NK-92 (cell line): ENCODE data around the gene ZCCHC12.
"Not testable (repeated sequence)": the region's sequence is repeated elsewhere in the genome, so short reads cannot be mapped to it uniquely, and the experiment has no call there.

Experiments used
- DNase-seq: peaks from one replicate; lab custom pipeline; 2025; ENCODE audit not compliant: unreplicated experiment; lab: John Stamatoyannopoulos, UW

ZCCHC12 gene

DNA sequence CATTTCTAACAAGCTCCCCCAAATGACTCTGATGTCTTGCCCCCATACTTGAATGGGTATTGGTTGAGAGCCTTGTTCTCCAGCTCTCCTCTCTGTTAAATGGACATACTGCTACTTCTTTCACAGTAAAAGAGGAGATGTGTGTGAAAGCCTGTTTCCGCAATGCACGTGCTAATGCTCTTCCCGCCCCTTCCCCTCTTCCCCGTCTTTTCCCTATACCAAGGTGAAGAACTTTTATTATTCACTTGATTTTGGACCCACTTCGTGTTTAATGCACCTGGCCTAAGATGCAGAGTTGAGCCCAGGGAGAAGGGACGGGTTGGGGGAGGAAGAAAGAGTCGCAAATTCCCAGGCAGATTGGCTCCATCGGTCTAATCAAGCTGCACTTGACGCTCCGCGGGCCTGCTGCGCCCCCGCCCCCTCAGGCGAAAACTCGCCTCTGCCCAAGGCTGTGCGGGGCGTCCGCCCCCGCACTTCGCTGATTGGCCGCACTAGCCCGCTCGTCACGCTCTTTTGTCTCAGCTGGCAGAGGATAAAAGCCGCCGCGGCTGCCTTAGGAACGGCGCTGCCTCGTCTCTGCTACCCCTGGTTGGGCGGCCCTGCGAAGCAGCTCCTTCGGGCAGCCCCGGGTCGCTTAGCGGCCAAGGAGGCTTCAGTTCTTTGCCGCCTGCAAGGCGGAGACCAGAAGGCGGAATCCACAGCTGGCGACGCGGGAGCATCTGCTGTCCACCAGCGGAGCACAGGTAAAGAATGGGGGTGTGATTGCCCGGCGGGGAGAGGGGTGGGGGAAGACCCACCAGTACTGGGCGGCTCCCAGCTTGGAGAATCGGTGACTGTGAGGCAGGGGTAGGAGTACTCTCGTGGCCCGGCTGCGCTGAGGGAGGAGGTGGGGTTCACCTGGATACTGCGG is at the start of gene ZCCHC12:
ZCCHC12 (plus strand) TSS at position 562 of the 910 bp plus-strand sequence. CDS start 1,421 bp downstream, outside the sequence.
- DNase-seq, result no peak

DNA sequence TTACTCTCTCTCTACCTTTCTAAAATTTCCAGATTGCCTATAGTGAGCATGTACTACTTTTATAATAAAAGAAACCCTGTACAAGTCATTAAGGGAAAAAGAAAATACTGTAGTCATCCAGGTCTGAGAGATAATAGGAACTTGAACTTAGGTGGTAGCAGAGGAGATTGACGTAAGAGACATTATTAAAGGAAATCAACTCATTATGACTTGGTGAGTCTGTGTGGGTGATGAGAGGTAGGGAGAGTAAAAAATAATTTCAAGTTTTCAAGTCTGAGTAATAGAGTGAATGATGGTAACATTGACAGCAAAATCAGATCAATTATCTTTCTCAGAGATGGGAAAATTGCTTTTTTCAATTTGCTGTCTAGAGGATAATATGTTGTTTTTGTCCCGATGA is 44.0 kb upstream of the ZCCHC12 start:
- no peak for DNase-seq

DNA sequence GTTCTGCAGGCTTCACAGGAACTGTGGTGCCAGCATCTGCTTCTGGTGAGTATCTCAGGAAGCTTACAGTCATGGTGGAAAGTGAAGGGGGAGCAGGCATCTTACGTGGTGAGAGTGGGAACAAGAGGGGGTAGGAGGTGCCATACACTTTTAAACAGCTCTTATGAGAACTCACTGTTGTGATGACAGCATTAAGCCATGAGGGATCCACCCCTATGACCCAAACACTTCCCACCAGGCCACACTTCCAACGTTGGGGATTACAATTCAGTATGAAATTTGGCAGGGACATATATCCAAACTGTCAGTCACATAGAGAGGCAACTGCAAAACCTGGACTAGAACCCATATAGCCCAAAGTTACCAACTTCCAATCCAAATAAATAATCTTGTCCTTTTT is 43.1 kb upstream of the ZCCHC12 start:
- DNase-seq, result no peak

DNA sequence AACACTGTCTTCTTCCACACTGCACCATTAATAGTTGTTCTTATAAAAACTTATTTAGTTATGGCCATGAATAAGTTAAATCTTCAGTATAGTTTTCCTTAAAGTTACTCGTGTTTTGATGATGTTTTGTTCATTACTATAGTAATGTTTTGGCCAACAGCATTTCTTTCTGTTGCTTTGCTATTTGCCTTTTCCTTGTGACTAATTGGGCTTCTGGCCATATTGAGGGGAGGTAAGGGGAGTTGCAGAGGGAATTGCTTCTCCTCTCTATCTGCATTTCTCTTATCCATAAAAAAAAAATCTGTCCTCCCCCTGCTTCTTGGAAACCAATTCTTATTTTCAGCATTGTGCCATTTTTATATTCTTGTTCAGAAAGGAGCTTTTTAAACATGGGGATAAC is 42.7 kb upstream of the ZCCHC12 start:
- no peak for DNase-seq

DNA sequence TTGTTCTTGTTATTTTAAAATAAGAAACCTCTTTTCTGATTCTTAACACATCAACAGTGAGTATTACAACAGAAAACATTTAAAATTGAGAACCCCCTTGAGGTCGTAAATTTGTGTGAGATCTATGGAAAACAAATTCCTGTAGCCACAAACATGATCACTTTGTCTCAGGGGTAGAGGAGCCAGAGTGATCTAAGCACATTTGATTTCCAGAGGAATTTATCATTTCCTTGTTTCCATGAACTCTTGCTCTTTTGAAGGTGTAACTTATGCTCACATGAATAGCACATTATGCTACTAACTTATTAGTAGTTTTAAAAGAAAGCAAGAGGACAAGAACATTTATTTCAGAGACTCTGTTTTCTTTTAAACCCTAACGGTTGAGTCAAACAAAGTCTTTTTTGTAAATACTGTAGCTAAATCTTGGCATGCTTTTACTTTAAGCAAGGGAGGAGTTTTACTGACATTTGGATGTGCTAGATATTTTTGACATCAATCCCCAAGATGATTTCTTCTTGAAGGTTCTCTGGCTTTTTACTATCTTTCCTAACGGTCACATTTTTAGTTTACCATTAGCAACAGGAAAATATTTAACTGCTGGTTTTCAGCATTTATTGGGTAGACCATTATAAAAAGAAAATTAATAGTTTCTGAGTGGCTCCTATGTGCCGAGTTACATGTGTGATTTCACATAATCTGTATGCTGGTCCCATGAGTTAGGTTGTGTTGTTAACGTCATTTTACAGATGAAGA is 27.9 kb upstream of the ZCCHC12 start:
- no peak for DNase-seq

DNA sequence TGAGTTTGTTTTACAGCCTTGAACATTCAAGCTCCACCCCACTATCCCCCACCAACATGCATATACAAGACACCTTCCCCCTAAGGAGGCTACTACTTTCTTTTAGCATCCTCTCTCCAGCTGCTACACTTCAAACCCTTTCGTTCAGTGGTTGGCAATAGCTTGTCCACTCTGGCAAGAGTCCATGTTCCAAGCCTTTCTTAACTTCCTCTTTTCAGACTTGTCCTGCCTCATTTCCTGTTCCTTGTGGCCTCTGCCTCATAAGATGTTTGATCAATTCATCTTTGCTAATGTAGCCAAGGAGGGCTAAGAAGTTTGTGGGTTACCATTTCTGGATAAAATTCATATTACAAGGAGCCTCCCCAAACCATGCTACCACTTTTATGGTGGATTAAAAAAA is 20.8 kb upstream of the ZCCHC12 start:
- DNase-seq, result no peak

DNA sequence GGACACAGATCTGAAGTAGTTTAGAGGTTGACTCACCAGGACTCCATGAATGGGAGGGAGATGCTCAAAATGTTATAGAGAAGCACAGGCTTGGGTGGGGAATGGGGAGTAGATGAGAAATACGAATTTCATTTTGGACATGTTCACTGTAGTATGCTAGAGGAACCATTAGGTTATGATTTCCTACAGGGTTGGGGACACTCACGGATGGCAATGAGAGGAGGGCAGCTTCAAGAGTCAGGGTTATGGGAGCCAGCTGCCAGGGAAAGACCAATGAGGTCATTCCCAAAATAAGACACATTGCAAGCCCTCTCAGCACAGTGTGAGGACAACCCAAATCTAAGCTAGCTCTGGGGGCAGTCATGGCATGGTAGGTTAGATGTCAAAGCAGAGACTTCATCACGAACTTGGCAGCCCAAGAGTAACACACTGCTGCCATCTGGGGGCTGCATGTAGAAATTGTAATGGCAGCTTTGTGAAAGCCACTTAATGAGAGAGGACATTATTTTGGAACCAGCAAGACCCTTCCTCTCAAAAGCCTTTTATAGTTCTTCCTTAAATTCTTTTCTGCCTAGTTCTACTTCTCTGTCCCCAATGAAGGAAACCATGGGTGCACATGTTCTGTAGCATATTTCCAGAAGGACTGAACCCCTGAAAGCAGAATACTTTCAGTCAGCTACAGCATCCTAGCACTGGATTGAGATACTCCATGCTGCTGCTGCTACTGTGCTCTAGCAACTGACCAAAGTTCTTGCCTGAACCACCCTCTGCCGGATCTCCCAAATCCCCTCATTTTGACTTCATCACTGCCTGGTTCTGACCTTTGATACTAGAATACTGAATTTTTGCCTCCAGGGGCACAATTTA is 16.2 kb upstream of the ZCCHC12 start:
- no peak for DNase-seq

DNA sequence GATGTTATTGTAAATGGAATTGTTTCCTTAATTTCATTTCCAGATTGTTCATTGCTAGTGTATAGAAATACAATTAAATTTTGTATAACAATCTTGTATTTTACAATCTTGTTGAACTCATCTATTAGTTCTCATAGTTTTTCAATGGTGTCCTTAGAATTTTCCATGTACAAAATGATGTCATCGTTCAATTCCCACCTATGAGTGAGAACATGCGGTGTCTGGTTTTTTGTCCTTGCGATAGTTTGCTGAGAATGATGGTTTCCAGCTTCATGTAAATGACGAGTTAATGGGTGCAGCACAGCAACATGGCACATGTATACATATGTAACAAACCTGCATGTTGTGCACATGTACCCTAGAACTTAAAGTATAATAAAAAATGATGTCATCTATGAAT is 6.4 kb upstream of the ZCCHC12 start:
- DNase-seq, result not testable (repeated sequence)

DNA sequence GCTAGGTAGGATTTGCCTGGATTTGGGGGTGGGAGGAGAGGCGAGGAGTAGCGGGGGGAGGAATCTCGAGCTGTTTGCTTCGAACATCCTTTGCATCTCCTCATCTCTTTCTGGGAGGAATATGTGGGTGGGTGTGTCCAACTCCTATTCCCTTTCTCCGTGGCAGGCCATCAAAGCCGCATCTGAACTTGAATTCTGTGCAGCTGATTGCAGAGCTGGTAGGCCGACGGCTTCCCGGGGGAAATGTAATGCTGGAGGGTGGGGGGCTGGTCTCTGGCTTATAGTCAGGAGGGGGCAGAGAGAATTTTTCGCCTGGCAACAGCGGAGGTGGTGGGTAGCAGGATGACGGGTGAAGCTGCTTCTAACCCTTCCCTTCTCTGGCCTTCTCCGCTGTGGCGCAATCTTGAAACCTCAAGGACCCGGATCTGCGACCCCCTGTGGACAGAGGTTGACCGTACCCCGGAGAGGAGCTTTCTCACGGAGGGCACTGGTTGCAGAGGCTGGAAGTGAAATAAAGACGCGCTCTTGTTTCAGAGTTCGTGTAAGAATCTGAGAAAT is 628 bp downstream of the ZCCHC12 start:
- DNase-seq, result no peak

DNA sequence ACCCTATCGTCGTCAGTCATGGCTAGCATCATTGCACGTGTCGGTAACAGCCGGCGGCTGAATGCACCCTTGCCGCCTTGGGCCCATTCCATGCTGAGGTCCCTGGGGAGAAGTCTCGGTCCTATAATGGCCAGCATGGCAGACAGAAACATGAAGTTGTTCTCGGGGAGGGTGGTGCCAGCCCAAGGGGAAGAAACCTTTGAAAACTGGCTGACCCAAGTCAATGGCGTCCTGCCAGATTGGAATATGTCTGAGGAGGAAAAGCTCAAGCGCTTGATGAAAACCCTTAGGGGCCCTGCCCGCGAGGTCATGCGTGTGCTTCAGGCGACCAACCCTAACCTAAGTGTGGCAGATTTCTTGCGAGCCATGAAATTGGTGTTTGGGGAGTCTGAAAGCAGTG is 1.6 kb downstream of the ZCCHC12 start:
- DNase-seq, result no peak

DNA sequence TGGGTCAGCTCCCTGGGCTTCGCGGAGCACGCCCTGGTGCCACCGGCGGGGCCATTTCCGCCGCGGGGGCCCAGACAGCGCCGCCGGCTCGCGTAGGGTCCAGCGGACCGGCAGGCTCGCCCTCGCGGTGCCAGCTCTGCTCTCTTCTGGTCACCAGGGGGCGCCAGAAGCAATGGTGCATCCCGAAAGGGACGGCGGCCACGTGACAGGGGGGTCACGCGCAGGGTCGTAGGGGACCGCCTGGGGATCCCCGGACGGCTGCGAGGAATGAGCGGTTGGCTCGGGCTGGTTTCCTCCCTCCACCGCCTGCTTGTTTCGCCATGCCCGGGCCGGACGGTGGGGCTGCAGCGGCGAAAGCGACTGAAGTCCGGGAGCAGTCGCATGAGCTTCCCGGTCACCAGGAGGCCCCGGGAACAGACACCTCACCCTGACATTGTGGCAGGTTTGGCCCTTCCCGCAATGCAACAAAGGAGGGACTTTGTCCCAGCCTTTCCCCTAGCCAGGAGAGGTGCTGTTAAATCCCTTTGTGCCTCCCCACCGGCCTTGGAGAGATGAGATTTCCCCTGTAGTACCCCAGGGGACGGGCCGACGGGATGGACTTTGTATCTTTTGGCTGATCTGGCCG is 15.8 kb downstream of the ZCCHC12 start:
- DNase-seq, result no peak

DNA sequence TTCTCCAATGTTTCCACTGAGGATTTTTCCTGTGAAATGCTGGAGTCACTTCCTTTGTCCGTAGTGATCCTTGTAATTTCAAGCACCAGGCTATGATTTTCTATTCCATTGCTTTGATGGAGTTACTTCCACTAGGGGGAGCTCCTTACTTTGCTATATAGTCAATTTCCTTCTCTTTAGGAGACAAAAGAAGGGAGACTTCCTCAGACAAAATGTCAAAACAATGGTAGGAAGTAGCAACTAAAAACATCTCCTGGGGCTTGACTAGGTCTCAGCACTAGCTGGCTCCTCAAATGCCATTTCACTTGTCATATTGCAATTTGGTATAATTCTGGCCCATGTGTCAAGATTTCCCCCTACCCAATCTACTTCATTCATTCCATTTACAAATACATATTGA is 24.1 kb downstream of the ZCCHC12 start:
- DNase-seq, result no peak

DNA sequence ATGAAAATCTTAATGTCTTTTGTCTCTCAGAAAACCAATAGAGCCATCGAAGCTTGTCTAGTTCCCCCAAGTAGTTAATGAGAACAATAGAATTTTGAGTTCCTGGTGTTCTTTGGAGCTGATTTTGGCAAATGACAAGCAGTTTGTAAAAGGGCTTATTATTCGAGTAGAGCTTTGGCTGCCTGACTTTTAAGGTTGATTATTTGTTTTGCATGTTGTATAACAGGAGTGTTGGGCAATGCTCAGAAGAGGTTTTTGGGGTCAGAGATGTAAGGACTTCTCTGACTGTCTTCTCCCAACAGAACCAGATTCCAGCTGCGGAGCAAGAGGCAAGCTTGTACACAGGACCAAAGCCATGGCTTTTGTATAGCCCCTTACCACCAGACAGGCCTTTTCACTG is 30.0 kb downstream of the ZCCHC12 start:
- no peak for DNase-seq

DNA sequence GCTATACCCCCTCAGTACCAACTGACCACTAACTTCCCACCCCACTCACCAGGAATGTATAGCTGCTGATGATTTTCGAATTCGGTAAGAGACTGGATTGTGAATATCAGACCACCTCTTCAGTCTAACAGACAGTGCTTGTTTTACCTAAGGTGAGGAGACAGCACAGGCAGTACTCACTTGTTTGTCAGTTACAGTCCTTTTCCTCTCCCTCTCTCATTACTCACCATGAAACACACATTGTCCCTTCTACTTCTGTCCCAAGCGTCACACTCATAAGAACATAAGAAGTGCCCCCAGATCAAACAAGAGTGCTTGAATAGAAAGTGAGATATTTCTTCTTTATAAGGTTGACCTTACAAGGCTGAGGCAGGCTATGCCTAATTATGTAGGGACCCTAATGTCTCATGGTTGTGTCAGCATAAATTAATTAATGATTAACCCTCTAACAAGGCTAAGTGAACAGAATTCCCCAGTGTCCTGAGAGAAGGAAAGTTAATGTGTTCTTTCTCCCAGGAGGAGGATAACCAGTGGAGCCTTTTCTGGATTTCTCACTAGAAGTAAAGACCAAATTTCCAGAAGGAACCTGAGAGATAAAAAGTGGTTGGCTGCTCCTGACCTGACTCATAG is 32.2 kb downstream of the ZCCHC12 start:
- no peak for DNase-seq

DNA sequence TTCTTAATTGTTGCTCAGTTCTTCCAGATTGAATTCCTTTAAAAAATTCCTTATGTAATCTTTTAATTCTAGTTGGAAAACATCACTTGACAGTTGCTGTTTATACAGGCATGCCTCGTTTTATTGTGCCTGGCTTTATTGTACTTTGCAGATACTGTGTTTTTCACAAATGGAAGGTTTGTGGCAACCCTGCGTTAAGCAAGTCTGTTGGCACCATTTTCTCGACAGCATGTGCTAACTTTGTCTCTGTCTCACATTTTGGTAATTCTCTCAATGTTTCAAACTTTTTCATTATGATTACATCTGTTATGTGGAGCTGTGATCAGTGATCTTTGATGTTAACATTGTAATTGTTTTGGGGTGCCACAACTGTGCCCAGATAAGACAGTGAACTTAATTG is 33.4 kb downstream of the ZCCHC12 start:
- no peak for DNase-seq

DNA sequence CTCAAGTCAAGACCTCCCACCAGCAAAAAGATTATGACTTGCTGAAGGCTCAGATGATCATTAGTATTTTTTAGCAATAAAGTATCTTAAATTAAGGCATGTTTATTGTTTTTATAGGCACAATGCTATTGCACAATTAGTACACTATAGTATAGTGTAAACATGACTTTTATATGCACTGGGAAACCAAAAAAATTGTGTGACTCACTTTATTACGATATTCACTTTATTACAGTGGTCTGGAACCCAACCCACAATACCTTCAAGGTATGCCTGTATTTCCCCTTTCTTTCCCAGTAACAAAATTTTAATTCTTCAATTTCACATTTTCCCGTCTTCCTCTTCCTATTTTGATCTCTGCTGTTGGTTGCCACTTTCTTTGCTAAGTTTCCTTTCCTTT is 37.7 kb downstream of the ZCCHC12 start:
- no peak for DNase-seq

DNA sequence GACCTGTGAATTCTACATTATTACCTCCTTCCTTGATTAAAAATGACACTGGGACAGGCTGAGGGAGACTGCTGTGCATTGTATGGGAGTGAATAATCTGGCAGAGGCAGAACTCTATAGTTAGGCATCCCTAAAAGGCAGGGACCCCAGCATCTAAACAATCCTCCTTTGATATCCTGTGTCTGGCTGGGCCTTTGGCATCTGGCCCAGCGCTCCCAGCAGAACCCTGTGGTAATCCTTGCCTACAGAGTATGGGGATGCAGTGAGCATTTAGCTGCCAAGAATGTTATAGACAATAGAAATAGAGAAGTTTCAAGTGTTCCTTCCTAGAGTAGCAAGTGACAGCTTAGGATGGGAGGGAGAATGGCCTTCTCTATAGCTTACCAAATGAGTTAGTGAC is 38.5 kb downstream of the ZCCHC12 start:
- DNase-seq, result no peak

DNA sequence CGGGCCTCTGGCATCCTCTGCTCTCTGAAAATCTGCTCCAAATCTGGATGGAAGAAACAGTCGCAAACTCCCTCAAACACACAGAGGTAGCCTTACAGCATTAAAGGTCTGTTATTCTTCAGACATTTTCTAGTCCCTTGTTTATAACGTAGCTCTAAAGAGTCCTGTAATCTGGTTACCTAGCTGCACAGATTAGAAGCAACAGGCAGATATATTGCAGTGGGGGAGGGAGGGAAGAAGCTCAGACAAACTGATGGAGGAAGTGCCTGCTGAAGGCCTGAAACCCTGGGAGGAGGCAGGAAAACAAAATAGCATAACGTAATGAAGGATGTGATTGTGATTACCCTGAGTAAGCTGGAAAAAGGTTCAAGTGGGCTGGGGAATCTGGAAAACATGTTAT is 39.4 kb downstream of the ZCCHC12 start:
- DNase-seq, result no peak

DNA sequence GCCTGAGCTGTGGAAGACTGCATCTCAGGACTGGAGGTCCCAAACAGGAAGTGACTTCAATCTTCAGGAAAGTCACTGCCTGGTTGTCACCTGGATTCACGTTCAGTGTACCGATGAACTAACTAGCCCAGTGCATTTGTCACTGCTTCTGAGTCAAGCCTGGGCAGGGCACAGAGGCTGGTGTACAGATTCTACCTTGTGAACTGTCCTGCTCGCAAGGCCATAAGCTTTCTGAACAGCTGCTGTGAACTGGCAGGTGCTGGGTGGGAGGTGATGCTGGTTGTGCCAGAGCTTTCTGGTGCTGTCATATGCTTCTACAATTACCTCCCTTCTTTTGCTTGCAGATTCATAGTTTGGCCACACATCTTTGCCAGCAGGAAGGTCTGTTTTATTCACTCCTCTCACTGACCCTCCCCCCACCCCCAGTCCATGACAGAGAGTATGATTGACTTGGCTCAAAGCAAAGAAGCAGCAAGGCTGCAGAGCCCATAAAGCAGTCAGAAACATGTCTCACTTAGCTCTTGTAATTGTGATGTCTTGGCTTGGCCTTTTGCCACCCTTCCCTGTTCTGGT is 40.5 kb downstream of the ZCCHC12 start:
- DNase-seq, result no peak

DNA sequence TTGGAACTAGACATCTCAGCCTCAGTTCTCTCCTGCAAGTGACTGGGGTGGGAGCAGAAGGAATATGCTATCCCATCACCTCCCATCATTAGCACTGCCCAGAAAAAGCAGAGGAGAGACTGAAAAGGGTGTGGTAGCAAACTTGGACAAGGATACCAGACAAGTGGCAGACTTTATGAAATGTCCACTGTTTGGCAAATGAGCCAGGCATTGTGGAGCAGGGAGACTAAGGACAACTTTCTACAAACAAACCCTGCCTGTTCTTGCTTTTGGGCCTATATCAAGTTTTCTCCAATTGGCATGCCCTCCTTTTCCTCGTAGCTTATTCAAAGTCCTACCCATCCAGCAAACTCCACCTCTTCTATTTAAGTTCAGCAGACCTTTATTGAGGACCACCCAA is 41.6 kb downstream of the ZCCHC12 start:
- no peak for DNase-seq
